GM19238 (cell line): Measurements from ENCODE around the gene UTS2R.
"Not testable (repeated sequence)": the region's sequence is repeated elsewhere in the genome, so short reads cannot be mapped to it uniquely, and the experiment has no call there.

ENCODE experiments used
- DNase-seq: peaks from one replicate; pipeline ENCODE4 v3.0.0; 2011; ENCODE audit warnings: low spot score; ENCODE audit not compliant: insufficient read length

The UTS2R gene

GRCh38 chr17:82334204-82334621, 37.4 kb upstream of the UTS2R start:
- no peak for DNase-seq

GRCh38 chr17:82334622-82335394, 36.8 kb upstream of the UTS2R start:
- peak; percentile 54 for DNase-seq

GRCh38 chr17:82338858-82339633, 32.5 kb upstream of the UTS2R start:
- DNase-seq = no peak

GRCh38 chr17:82339634-82340580, 31.7 kb upstream of the UTS2R start:
- DNase-seq = no peak

- no peak for DNase-seq
Measured at GRCh38 chr17:82342361-82343079, 29.0 kb upstream of the UTS2R start.

- DNase-seq = no peak
Measured at GRCh38 chr17:82343560-82343959, 28.0 kb upstream of the UTS2R start.

- no peak for DNase-seq
Measured at GRCh38 chr17:82344175-82344907, 27.2 kb upstream of the UTS2R start.

- DNase-seq = no peak
Measured at GRCh38 chr17:82345151-82345976, 26.2 kb upstream of the UTS2R start.

- no peak for DNase-seq
Measured at GRCh38 chr17:82346342-82347300, 24.9 kb upstream of the UTS2R start.

- not testable (repeated sequence) for DNase-seq
Measured at GRCh38 chr17:82347994-82348393, 23.6 kb upstream of the UTS2R start.

GRCh38 chr17:82348434-82348833, 23.1 kb upstream of the UTS2R start:
- DNase-seq = no peak

GRCh38 chr17:82348866-82349265, 22.7 kb upstream of the UTS2R start:
- DNase-seq = no peak

- DNase-seq = no peak
Measured at GRCh38 chr17:82349287-82349701, 22.3 kb upstream of the UTS2R start.

GRCh38 chr17:82350182-82351030, 21.2 kb upstream of the UTS2R start:
- no peak for DNase-seq

- no peak for DNase-seq
Measured at GRCh38 chr17:82351254-82351712, 20.3 kb upstream of the UTS2R start.

GRCh38 chr17:82351713-82352488, 19.7 kb upstream of the UTS2R start:
- DNase-seq = peak; percentile 78
